Islet precursor cell (in vitro differentiated cells): ENCODE results near the gene CNTN1.
A peak's percentile ranks its signal among the peaks of the same experiment; 100 is the strongest.

Source experiments
- DNase-seq: peaks from one replicate; pipeline ENCODE4 v3.0.0-alpha.2; 2018

The CNTN1 gene

DNA sequence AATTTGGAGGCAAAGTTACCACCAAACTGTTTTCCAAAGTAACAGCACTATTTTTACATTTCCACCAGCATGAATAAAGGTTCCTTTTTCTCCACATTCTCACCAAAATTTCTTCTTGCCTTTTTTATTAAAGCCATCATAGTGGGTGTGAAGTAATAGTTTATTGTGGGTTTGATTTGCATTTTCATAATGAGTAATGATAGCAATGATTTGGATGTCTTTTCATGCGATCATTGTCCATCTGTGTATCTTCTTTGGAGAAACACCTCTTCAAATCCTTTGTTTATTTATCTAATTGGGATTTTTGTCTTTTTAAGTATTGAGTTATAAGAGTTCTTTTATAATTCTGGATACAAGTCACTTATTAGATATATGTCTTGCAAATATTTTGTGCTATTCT, 172.7 kb downstream of the CNTN1 start:
- DNase-seq = no peak

DNA sequence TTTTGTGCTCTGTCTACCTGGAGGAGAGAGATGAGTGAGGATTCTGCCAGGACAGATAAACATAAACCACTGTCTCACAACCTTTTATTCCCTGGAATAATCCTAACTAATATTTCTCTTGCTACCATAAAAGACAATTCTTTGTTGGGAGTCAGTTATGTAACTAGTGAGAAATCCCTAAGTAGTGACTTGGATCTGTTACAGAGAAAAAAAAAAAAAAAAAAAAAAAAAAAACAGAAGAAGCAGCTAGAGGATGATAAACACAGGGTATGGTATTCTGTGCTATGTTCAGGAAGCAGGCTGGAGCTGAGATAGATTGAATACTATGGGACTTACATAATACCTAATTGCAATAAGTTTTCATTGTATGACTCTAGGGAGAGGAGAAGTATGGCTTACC, 178.7 kb downstream of the CNTN1 start:
- no peak for DNase-seq

DNA sequence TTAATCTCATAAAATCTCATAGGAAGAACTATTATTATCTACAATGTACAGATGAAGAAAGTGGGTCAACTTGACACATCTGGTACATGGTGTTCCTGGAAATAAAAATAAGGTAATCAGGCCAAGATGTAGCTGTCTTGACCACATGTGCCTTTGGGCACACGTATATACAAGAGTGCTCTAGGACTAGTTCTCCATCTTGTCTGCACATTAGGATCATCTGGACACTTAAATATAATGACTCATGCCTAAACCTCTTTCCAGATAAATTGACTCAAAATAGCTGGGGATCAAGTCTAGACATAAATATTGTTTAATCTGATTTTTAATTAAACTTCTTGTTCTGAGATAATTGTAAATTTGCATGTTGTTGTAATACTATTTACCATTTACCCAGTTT, 182.6 kb downstream of the CNTN1 start:
- no peak for DNase-seq

DNA sequence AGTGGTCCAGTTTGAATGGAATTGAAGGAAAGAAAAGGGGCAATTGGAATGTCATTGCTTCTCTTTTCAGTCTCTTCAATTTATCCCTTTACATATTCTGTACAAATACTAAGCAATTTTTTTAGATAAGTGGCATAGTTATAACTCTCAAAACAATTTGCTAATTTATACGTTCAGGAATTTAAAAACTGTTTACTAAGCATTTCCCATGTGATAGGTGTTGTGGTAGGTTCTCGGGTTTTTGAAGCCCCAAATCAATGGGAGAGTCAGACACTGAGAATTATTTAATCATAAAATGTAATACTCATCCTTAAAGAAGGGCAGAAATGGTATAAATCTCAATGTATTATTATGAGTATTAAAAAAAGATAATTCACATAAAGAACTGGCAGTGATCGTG, 197.1 kb downstream of the CNTN1 start:
- no peak for DNase-seq

DNA sequence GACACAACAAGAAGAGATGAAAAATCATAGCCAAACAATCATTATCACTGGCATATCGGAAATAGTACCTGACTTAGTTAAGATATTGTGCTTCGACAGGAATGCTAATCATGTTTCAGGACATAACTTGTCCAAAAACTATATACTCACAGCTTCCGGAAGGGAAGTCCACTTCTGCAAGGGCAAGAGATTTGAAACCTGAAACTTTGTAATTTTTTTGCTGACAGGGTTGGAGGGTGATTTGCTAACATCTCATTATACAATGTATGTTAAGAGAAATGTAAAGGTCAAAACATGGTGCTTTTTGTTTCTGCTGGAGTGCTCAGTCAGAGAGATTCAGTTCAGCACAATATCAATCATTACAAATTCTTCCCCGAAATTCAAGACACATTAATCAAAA, 200.3 kb downstream of the CNTN1 start:
- no peak for DNase-seq

DNA sequence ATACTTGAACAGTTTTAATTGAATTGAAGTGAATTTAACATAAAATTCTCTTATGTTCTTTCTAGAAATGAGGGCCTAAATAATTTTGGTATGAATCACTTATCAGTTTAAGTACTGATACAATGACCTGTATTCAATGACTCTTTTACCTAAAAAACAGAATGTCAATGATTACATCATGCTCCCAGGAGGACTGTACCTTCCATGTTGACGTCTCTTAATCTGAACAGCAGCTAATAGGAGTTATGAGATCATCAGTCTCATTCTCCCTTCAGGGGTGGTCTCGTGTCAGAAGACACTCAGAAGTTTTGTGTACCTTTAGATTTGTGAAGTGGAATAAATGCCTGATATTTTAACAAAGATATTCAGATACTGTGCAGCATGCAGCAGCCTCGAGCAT, 206.3 kb downstream of the CNTN1 start:
- DNase-seq = no peak

DNA sequence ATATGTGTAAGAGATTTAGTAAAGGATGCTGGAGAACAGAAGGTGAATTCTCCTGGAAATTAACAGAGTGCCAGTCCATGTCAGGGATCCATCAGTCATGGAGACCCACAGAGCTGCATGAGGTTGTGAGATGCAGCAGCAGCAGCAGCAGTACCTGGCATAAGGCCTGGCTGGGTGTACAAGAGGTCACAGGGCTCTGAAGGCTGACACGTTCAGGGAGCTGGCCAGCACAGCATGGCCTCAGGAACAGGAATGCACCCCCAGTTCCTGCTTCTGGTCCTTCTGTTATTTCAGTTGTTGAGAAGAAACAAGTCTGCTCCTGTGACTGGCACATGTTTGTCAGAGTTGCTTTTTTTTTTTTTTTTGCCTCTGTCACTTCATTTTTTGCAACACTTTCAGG, 210.8 kb downstream of the CNTN1 start:
- peak; percentile 60 for DNase-seq

DNA sequence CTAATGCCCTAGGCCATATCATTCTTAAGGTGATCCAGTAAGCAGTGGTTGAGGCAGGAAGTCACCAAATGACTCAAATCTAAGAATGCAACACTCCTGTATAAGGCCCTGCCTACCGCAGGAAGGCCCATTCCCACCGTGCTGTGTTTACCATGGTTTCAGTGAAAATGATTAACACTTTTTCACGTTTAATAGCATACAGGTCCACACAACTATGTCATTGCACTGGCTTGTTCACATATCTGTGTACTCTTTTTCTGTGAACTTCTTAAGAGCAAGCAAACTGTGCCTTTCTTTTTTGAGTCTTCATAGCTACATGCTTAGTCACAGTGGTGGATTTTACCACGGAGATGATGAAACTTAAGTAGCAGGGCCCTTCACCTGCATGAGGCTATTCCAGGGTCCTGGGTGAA, 214.9 kb downstream of the CNTN1 start:
- peak; percentile 74 for DNase-seq

DNA sequence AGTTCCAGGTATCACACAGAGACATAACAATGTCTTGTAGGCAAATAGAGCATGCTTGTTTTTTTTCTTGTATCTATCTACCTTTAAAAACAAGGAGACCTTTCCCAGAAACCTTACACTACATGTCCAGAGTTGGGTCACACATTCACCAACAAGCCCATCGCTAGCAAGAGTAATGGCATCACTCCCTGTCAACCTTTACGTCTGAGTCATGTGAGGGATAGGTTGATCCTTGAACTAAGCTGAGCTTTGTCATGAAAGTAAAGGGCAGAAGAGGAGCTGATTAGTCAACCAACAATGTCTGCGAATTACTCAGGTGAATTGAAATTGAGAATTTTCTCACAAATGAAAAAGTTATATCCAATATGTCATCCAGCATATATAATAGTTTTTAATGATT, 219.4 kb downstream of the CNTN1 start:
- peak; percentile 51 for DNase-seq

DNA sequence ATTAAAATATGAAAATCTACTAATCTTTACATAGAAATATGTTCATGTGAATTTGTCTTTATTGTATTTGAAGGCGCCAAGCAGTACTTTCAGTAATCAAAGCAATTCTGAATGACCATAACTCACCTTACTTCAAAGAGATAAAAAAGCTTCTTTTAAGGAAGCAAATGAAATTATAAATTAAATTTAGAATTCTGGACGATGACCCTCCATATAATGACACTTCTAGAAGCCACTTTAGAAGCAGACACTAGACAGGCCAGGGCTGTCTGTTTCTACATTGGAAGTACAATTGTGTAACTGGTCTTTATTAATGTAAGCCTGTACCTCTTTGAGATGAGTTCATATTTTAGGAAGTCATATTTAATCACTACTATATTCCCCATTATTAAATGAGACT, 222.9 kb downstream of the CNTN1 start:
- DNase-seq = no peak

DNA sequence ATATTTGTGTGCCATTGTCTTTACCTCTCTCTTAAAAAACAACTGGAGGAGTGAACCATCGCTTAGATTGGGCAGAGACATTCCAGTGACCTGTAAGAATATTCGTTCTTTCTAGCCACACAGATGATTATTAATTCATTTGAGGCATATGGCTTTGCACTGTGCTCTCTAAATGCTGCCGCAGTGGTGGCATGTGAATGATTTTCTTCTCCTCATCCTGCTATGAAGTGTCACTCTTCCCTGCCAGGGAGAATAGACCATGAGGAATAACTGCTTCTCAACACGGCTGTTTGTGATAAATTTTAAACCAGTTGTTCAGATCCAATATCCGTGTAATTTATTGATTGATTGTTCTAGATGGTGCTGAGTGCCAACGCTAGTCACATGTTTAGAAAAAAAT, 225.3 kb downstream of the CNTN1 start:
- DNase-seq = no peak

DNA sequence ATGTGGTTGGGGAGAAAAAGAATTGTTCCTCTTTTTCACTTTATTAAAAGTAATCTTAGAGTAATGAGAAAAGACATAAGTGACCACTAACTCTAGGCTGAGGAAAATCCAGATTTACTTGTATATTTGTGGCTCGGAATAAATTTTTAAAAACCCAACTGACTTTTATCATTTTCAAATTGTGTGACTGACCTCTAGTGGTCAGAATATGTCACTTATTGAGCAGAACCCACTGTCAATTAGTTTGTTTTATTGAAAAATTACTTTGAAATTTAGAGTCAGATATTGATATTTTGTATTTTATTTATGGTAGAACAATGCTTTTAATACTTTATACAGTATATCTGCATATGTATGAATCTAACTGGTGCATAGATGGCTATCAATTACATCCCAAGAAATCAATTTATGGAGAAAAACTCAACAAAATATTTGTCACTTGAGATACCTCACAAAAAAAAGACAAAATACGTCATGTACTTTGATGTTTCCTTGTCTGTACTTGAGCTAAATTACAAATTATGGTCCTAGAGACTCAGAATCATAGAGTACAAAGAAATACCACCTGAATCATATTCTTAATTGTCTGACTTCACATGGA, 229.4 kb downstream of the CNTN1 start:
- no peak for DNase-seq

DNA sequence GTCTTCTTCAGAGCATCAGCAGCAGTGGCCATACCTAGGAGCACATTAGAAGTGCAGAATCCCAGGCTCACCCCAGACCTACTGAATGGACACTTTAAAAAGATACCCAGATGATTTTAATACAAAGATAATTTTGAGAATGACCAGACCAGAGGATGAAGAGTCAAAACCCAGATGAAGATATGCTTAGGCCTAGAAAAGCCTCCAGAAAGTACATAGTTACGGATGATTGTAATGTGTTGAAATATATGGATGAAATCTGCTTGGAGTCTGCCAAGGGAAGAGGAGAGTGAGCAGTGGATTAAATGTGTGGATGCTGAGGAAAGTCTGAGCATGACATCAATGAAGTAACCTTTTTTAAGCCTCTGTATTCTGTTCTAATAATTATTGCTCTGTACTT, 245.7 kb downstream of the CNTN1 start:
- DNase-seq = no peak

DNA sequence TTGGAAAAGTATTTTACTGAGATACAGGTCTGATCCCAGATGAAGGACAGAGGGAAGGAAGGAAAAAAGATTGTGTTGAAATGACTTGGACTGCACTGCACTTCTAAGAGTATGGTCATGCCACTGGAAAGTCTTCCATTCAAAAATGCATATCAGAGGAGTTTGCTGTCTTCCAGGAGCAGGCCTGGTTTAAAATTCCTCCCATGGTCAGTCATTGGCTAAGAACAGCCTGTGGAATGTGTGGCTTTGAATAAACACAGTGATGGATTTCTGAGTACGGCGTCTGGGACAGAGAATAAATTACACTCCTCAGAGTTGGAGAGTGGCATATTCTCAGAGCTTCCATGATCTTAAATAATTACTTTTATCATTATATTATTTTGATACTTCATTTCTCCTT, 250.1 kb downstream of the CNTN1 start:
- DNase-seq = peak; percentile 86

DNA sequence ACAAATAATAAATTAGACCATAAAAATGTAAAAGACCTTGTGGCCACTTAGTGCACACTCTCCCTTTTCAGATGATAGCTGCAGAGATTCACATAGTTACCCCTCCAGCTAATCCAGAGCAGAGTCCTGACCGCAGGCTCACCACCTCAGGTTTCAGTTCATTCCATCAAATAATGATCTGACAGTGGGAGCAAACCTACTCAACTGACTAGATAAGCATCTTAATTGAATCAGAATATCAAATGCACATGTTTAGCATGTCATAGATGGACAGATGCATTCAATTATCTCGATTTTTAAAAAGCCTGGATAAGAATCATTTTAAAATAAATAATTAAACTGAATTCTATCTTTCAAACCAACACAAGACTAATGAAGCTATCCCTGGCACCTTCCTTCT, 253.5 kb downstream of the CNTN1 start:
- no peak for DNase-seq

DNA sequence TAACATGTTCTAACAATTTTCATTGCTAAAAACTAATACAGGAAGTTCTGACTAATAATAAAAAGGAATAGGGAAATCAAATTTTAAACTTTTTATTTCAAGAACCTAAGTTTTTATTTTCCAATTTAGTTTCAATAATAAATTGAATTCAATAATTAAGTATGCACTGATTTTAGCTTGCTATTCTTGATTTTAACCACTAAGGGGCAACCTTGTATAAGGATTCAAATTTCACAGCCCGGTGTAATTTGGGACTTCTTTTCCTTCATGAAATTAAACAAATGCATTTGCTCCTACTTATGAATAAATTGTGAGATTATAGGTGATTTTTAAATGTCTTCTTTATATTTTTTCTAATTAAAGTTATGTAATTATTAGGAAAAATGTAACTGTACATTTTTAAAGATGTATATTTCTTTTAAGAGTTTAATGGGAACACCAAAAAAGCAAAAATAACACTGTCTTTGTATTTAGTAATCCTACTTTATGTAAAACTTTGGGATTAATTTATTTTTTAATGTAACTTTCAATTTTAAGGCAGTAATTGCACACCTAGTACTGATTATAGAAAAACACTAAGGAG, 254.5 kb downstream of the CNTN1 start:
- DNase-seq = no peak

DNA sequence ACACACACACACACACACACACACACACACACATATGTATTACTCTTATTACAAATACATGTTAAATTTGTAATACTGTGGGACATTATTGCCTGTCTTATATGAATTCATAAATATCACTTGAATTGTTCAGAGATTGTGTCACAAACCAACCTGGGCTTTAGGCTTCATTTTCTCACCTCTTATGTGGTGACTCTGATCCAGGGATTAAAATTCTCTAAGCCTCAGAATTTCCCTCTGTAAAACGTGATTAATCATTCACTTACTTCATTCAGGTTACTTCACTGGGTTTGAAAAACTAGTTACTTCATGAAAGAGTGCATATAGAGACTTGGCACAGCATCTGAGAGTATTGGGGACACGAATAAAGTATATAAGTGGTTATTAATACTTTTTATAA, 255.6 kb downstream of the CNTN1 start:
- DNase-seq = no peak

DNA sequence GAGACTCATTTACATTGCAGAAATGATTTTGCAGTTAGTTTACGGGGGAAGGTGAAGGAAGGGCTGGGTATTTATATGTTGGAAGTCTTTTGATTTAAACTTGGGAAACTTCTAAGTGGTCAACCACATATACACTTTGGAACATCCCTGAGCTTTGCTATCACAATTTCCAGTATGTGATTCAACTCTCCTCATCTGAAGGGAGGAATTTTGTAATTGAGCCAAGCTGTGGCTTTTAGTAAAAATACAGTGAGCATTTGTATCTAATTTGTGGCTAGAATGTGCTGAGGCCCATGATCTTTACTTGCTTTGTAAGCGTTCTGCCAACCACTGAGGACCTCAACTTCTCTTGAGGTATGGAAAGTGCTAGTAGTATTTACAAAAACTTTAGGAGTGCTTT, 260.8 kb downstream of the CNTN1 start:
- no peak for DNase-seq

DNA sequence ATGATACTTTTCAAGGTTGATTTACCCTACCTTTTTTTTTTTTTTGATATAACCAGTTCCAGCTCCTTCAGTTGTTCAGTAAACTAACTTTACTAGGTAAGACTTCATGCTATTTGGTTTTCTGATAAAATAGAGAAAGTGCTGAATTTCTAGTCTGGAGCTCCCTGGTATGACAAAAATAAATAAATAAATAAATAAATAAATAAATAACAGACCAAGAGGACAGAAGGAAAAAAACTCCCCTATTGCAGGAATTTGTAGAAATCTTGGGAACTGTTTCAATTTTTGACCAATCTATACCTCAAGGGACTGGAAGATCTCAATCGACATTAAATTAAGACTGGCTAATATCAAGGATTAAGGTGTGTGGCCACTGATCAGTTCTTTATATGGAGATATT, 265.2 kb downstream of the CNTN1 start:
- no peak for DNase-seq

DNA sequence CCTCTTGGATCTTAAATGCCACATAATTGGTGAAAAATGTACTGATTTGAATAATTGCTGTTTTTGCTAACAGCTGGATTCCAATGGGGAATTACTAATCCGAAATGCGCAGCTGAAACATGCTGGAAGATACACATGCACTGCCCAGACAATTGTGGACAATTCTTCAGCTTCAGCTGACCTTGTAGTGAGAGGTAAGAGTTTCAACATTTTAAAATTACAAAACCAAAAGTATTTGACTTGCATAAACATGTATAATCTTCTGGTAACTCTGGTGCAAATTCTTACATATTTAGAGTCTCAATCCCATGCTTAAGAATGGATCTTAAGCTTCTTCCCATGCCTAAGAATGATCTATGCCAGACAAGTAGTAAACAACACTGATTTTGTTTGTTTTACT, 266.8 kb downstream of the CNTN1 start:
- DNase-seq = no peak

DNA sequence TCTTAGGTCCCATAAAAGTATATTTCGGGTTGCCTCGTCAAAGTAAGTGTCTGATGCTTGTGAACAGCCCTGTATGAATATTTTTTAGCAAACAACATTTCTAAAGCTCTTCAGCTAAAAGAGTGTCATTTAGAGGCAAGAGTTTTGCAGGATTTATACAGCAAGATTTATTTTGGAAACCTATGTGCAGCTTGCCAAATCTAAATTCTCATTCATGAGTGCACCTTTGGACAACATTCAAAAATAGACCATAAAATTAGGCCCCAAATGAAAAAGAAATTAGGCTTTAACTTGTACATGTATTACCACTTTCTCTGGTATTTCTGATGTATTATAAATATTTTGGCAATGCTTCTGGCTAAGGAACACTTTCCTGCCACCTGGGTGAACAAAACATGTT, 271.5 kb downstream of the CNTN1 start:
- DNase-seq = no peak

DNA sequence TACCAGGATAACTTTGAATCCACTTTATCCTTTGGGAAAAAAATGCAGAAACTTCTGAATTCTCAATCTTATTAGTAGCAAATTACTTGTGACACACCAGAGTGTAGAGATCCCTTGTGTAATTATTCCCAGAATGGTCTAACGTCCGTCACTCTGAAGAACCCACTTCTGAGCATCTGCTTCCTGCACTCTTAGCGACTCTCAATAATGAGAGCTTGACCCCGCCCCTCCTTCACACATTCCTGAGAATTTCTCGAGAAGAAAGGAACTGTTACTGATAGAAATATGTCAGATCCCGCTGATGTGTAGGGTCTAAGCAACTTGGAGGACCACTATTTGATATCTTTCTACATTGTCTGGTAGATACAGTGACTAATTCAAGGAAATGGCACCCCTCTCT, 277.6 kb downstream of the CNTN1 start:
- DNase-seq = no peak

DNA sequence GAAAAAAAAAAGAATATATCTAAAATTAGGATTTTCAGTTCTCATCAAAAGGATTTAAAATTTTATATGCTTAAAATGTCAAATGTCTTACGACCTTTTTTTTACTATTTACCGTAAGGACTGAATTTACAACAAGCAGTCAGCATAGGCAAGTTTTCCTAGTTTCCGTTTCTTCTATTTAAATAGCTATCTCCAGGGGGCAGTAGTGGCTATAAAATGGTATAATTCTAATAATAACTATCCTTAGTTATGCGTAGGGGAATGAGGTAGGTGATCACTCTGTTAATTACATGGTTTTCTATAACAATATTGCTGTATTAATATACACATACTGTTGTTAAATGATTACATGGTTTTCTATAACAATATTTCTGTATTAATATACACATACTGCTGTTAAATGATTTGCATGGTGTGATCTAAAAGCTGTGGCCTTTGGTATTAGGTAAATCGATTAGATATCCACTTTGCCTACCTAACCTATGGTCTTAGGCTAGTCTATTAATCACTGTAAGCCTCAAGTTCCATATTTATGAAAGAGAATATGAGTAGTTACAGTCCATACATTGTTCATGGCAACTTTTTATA, 278.2 kb downstream of the CNTN1 start:
- no peak for DNase-seq

DNA sequence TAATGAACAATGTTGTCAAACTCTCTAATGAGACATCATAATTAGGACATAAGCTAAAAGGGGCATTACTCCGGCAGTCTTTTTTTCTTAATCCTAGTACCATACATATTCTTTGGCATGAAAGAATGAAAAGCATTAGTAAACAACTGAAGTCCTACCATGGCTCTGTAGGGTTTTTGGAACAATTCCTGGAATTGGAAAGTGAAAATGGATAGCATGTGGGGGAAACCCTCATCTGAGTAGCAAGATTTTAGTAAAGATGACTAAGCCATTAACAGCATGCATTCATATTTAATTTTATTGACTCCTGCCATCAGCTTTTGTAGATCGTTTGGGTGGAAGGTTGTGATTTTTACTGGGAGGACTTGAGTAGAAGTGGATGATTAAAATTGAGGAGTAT, 279.7 kb downstream of the CNTN1 start:
- no peak for DNase-seq

DNA sequence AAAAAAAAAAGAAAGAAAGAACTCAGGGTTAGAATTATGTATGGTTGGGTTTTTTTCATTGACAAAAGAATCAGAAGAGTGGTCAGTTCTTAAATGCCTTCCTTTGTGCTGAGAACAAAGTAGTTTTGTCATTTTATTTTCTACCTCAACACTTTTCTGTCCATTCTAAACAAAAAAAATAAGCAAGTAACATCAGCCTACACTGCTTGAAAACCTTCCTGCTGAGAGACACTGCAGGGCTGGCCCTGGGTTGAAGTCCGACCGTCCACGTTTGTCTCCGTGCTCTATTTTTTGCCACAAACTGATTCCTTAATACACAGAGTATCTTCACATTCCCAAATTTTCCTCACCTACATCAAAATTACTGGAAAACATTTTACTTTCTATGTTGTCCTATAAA, 284.3 kb downstream of the CNTN1 start:
- DNase-seq = no peak
